OCI-LY1 (cell line): ENCODE results near the gene ZNF786.
"Not testable (repeated sequence)": the region's sequence is repeated elsewhere in the genome, so short reads cannot be mapped to it uniquely, and the experiment has no call there.

Source experiments
- H2AFZ ChIP-seq: fragments of 200-600 bp; sonication (generic), shearing (Covaris generic); 2 replicates; pipeline ENCODE4 v1.6.0; 2014; ENCODE audit warnings: antibody characterized with exemption, mild to moderate bottlenecking, low read length
- H3F3A ChIP-seq: fragments of 200-600 bp; sonication (generic), shearing (Covaris generic); 2 replicates; pipeline ENCODE4 v1.6.0; 2014; ENCODE audit warnings: mild to moderate bottlenecking, antibody characterized with exemption, low read length, moderate library complexity; ENCODE audit not compliant: insufficient read depth
- H3K27ac ChIP-seq: fragments of 200-600 bp; sonication (generic); 2 replicates; pipeline ENCODE4 v1.5.1; 2014; ENCODE audit warnings: low read length, mixed run types, mild to moderate bottlenecking, low read depth; ENCODE audit not compliant: poor library complexity, severe bottlenecking
- H3K27me3 ChIP-seq: fragments of 200-600 bp; sonication (generic); 2 replicates; pipeline ENCODE4 v1.6.0; 2014; ENCODE audit warnings: antibody characterized with exemption, mild to moderate bottlenecking, low read length, moderate library complexity; ENCODE audit not compliant: insufficient read depth
- H3K36me3 ChIP-seq: fragments of 200-600 bp; sonication (generic); 2 replicates; pipeline ENCODE4 v1.6.1; 2014; ENCODE audit warnings: mild to moderate bottlenecking, antibody characterized with exemption, low read length, moderate library complexity, mixed read lengths; ENCODE audit not compliant: insufficient read depth
- H3K4me1 ChIP-seq: fragments of 200-600 bp; sonication (generic); 2 replicates; pipeline ENCODE4 v1.5.1; 2014; ENCODE audit warnings: mild to moderate bottlenecking, low read length, moderate library complexity; ENCODE audit not compliant: insufficient read depth, severe bottlenecking
- H3K4me2 ChIP-seq: fragments of 200-600 bp; sonication (generic), shearing (Covaris generic); 2 replicates; pipeline ENCODE4 v1.6.1; 2014; ENCODE audit warnings: low read length
- H3K4me3 ChIP-seq: fragments of 200-600 bp; sonication (generic); 2 replicates; pipeline ENCODE4 v1.5.1; 2014; ENCODE audit warnings: low read length, low read depth, mild to moderate bottlenecking, mixed read lengths; ENCODE audit not compliant: poor library complexity, severe bottlenecking
- H3K79me2 ChIP-seq: fragments of 200-600 bp; shearing (Covaris generic); 2 replicates; pipeline ENCODE4 v1.6.1; 2016; ENCODE audit warnings: mixed run types, low read length, mixed read lengths; ENCODE audit not compliant: insufficient read depth
- H3K9ac ChIP-seq: fragments of 200-600 bp; sonication (generic), shearing (Covaris generic); 2 replicates; pipeline ENCODE4 v1.6.1; 2014; ENCODE audit warnings: mild to moderate bottlenecking, low read length, mixed read lengths
- H3K9me2 ChIP-seq: fragments of 200-600 bp; sonication (generic), shearing (Covaris generic); 2 replicates; pipeline ENCODE4 v1.6.1; 2014; ENCODE audit warnings: low read depth, mild to moderate bottlenecking, low read length, mixed read lengths
- H3K9me3 ChIP-seq: fragments of 200-600 bp; shearing (Covaris generic); 2 replicates; pipeline ENCODE4 v1.6.1; 2014; ENCODE audit warnings: low read length, mixed read lengths
- H4K20me1 ChIP-seq: fragments of 200-600 bp; sonication (generic), shearing (Covaris generic); 2 replicates; pipeline ENCODE4 v1.6.0; 2016; ENCODE audit warnings: mild to moderate bottlenecking, low read length; ENCODE audit not compliant: insufficient read depth
- CTCF ChIP-seq: fragments of 200-600 bp; sonication (generic), shearing (Covaris generic); IDR thresholded peaks from 2 replicates; pipeline ENCODE4 v1.5.1; 2017; ENCODE audit warnings: mild to moderate bottlenecking, antibody characterized with exemption, low read length, moderate library complexity, mixed read lengths
- EZH2 ChIP-seq: fragments of 200-600 bp; sonication (generic), shearing (Covaris generic); IDR thresholded peaks from 2 replicates; pipeline ENCODE4 v1.8.0; 2017; ENCODE audit warnings: borderline replicate concordance, mixed run types, mild to moderate bottlenecking, antibody characterized with exemption, low read length, moderate library complexity, mixed read lengths

Gene ZNF786

DNA sequence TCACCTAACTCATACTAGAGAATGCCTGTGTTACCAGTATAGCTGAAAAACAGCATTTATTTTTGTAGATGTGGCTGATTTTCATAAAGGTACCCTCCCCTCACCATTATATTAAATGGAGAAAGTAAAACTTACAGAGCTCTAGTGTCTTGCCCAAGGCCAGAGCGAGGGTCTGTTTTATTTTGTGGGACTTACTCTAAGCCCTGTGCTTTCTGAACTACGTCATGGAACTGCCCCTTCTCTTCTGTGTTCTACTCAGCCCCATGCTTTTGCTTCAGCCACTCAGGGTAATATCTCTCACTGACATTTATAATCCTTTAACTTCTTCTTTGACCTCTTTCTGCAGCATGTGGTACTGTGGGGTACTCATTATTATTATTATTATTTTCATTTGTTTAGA lies 10.3 kb upstream of the ZNF786 start:
- Histone ChIP-seq H4K20me1 (no peaks in the 10 kb centered on the region), H3K27ac (no peak overlapping the region), H3K36me3 (no peaks in the 10 kb centered on the region)

GRCh38 chr7:149099058-149099457 lies 8.5 kb upstream of the ZNF786 start:
- Histone ChIP-seq H4K20me1 (no peaks in the 10 kb centered on the region), H3K79me2 (no peaks in the 10 kb centered on the region), H3K36me3 (no peaks in the 10 kb centered on the region), H3K27me3 (no peaks in the 10 kb centered on the region; the same call in 1 of the 2 replicates), H3K4me3 (no peak overlapping the region), H3F3A (0 out of 2 replicates have a peak, but pooled peaks cover 2% of the 10 kb centered on the region), H3K9me3 (no peaks in the 10 kb centered on the region), H3K4me1 (no peaks in the 10 kb centered on the region), H3K4me2 (no peak overlapping the region), H3K27ac (no peak overlapping the region), H3K9ac (no peak overlapping the region), H3K9me2 (no peaks in the 10 kb centered on the region), H2AFZ (no peak overlapping the region)
- no peak for TF ChIP-seq EZH2

More for the DNA sequence above, 10.3 kb upstream of the ZNF786 start:
- H3K4me2 ChIP-seq = no peak overlapping the region
- H2AFZ ChIP-seq = no peak overlapping the region
- H3K9ac ChIP-seq = no peak overlapping the region
- H3F3A ChIP-seq = 0 out of 2 replicates have a peak, but pooled peaks cover 2% of the 10 kb centered on the region
- H3K79me2 ChIP-seq = no peaks in the 10 kb centered on the region
- no peaks in the 10 kb centered on the region; the same call in 1 of the 2 replicates for H3K27me3 ChIP-seq
- TF ChIP-seq EZH2 (no peak), CTCF (no peak)
- no peaks in the 10 kb centered on the region for H3K4me1 ChIP-seq
- no peak overlapping the region for H3K4me3 ChIP-seq
- H3K9me2 ChIP-seq = no peaks in the 10 kb centered on the region
- H3K9me3 ChIP-seq = no peaks in the 10 kb centered on the region

- TF ChIP-seq CTCF (no peak), EZH2 (no peak)
- Histone ChIP-seq H3K4me2 (no peak overlapping the region), H3K27me3 (no peaks in the 10 kb centered on the region; the same call in 1 of the 2 replicates), H3K27ac (no peak overlapping the region), H3K9me3 (no peaks in the 10 kb centered on the region), H3K79me2 (no peaks in the 10 kb centered on the region), H3K4me1 (peaks cover 4% of the 10 kb centered on the region), H3K9me2 (no peaks in the 10 kb centered on the region), H3F3A (0 out of 2 replicates have a peak, but pooled peaks cover 7% of the 10 kb centered on the region), H2AFZ (no peak overlapping the region), H3K9ac (no peak overlapping the region), H3K36me3 (no peaks in the 10 kb centered on the region), H3K4me3 (no peak overlapping the region), H4K20me1 (no peaks in the 10 kb centered on the region)
These were observed 6.6 kb upstream of the ZNF786 start for GRCh38 chr7:149097088-149097487.

DNA sequence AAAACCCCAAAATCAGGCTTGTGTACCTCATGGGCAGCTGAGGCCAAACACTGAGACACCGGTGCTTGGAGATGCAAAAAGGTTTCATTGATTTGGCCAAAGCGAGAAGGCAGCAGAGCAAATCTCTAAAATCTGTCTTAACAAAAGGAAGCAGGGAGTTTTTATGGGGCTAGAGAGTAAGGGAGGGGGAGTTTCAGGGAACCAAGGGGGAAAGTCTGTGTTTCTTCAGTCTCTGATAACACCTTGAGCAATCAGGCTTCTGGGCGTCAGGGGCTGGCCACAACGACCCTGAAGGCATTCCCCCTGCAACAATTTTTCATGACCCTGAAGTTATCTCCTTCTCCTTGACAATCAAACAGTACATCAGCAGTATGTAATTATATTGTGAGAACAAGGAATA lies 2.7 kb upstream of the ZNF786 start:
- Histone ChIP-seq H3K79me2 (no peaks in the 10 kb centered on the region; the same call in 1 of the 2 replicates), H3F3A (0 out of 2 replicates have a peak, but pooled peaks cover 7% of the 10 kb centered on the region), H3K4me3 (no peak overlapping the region), H3K9ac (no peak overlapping the region), H4K20me1 (no peaks in the 10 kb centered on the region), H3K27ac (no peak overlapping the region), H3K4me1 (peaks cover 26% of the 10 kb centered on the region), H3K9me3 (no peaks in the 10 kb centered on the region), H3K36me3 (no peaks in the 10 kb centered on the region), H3K4me2 (no peak overlapping the region), H2AFZ (no peak overlapping the region), H3K27me3 (no peaks in the 10 kb centered on the region), H3K9me2 (no peaks in the 10 kb centered on the region)
- TF ChIP-seq EZH2 (no peak), CTCF (no peak)

DNA sequence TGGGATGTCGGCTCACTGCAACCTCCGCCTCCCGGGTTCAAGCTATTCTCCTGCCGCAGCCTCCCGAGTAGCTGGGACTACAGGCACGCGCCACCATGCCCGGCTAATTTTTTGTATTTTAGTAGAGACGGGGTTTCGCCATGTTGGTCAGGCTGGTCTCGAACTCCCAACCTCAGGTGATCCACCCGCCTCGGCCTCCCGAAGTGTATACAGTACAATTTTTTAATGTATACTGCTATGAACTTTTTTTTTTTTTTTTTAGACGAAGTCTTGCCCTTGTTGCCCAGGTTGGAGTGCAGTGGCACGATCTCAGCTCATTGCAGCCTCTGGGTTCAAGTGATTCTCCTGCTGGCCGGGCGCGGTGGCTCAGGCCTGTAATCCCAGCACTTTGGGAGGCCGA lies 1.7 kb upstream of the ZNF786 start:
- not testable (repeated sequence) for H3K4me2 ChIP-seq, H4K20me1 ChIP-seq, H3K9ac ChIP-seq, H3K9me3 ChIP-seq, H3F3A ChIP-seq, H3K9me2 ChIP-seq, H3K4me3 ChIP-seq, H3K36me3 ChIP-seq, H3K27ac ChIP-seq, H2AFZ ChIP-seq, H3K79me2 ChIP-seq, H3K27me3 ChIP-seq
- H3K4me1 ChIP-seq = peaks cover 26% of the 10 kb centered on the region
